ENCODE results near the gene IGFBPL1.
"Not testable (repeated sequence)": the region's sequence is repeated elsewhere in the genome, so short reads cannot be mapped to it uniquely, and the experiment has no call there.

The IGFBPL1 gene

GRCh38 chr9:38423973-38424843, at the start of gene IGFBPL1:
Gene IGFBPL1, minus strand, starts transcription at chr9:38424454. Its CDS starts 30 bp downstream, at chr9:38424424.
- no peak for DNase-seq (ENCODE audit: low read depth in 1 of 2, low spot score in 1 of 2)

- DNase-seq (ENCODE audit: low read depth in 1 of 2, low spot score in 1 of 2): not testable (repeated sequence)
Observed at GRCh38 chr9:38472583-38473249, 48.5 kb upstream of the IGFBPL1 start.

DNA sequence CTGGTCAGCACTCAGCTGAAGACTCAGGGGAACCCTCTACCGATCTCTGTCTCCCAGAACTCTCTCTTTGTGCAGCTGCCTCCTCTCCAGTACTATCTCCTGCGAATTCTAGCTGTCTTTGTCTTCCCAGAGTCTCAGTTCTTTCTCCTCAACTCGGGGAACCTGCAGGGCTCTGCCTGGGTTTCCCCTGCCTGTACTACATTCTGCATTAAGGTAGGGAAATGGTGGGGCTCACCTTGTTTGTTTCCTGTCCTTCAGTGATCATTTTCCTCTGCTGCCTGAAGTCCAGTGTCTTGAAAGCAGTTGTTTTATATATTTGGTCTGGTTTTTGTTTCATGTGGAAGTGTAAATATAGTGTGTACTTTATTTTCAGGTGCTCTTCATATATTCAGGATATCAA, 43.1 kb upstream of the IGFBPL1 start:
- no peak for DNase-seq (ENCODE audit: low read depth in 1 of 2, low spot score in 1 of 2)

DNA sequence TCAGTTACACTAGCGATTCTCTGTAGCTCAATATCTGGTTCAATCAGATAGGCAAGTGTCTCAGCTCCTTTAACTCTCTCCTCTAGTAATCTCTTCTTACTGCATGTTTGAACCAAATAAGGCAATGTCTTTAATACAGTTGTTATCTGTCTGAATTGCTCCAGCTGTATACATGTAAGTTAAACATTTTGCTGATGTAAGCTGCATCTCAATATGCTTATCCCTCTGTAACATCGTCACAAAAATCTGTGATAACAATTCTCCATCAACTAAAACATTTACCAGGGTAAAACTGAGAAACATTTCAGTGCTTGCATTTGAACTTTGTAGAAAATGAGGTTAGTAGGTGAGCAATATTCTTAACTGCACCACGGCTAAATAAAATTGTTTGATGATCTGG, 29.6 kb upstream of the IGFBPL1 start:
- no peak for DNase-seq (ENCODE audit: low read depth in 1 of 2, low spot score in 1 of 2)

- DNase-seq (ENCODE audit: low read depth in 1 of 2, low spot score in 1 of 2): no peak
Observed at GRCh38 chr9:38451162-38451561, 26.9 kb upstream of the IGFBPL1 start.

DNA sequence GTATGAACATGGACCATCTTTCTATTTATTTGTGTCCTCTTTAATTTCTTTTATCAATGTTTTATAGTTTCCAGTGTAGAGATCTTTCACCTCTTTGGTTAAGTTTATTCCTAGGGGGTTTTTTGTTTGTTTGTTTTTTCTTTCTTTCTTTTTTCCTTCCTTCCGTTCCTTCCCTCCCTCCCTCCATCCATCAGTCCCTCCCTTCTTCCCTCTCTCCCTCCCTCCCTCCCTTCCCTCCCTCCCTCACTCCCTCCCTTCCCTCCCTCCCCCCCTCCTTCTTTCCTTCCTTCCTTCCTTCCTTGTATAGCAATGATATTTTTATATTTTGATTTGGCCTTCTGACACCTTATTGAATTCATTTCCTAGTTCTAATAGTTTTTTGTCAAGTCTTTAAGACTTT, 23.4 kb upstream of the IGFBPL1 start:
- DNase-seq (ENCODE audit: low read depth in 1 of 2, low spot score in 1 of 2): no peak

DNA sequence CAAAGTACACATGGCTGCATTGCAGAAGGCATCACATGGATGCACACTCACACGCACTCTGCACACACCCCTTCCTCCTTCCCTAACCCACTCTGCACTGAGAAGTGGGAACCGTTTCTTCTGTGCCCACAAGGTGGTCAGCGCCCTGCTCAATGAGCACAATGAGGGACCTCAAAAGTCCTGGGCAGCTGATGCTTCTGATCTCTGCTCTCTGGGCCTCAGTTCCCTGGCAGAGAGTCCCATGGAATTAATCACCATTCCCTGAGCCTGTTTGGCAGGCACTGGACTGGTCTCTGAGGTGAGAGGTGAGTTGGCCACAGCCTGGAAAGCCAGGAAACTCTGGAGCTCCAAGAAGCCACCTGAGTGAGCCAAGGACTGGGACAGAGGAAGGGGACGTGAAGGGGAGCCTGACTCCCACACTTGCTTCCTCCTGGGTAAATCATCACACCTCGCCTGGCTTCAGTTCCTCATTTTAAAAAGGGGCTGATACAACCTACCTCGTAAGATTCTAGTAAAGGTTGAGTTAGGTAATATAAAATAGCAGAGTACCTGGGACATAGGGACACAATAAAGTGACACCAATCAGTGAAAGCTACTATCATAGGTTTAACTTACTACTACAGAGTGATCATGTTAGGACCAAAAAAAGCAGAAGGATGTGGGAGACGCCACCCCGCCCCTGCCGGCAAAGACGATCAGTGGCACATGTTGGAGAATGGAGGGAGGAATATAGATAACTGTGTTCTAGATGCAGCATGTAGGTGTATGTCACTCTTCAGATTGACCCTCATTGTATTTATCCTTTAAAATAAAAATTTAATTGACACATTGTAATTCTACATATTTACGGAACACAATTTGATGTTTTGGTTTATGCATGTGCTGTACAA, 21.1 kb upstream of the IGFBPL1 start:
- DNase-seq (ENCODE audit: low read depth in 1 of 2, low spot score in 1 of 2): no peak

DNA sequence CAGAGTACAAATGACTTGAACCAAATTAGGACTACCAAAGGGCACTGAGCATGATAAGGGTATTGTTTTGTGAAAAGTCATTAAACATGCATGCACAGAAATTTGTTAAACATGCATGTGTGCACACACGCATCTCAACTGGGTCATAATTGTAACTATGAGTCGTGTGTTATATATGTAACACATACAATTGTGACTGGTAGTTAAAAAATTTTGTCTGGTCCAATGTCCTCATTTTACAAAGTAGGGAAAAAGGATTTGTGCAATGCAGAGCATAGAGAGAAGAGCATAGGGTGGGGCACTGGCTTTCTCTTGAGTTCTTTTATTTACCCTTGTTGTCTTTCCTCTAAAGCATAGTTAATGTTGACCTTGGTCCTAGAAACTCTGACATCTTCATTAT, 19.3 kb upstream of the IGFBPL1 start:
- DNase-seq (ENCODE audit: low read depth in 1 of 2, low spot score in 1 of 2): no peak

DNA sequence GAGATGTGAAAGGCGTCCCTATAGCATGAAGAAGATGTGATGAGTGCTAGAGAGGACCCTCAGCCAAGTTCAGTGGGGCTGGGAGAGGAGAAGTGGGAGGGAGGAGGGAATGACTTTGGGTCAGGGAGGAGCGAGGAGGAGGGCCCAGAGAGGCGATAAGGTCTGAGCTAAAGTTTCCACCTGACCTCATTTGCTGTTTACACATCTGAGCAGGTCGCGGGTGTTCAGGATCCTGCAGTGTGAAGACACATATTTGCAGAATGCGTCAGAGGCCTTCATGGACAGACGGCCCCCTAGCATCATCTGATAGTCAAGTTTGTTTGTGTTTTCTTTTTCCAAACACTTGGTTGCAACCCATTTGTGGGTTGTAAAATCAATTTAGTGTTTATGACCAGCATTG, 18.9 kb upstream of the IGFBPL1 start:
- no peak for DNase-seq (ENCODE audit: low read depth in 1 of 2, low spot score in 1 of 2)

DNA sequence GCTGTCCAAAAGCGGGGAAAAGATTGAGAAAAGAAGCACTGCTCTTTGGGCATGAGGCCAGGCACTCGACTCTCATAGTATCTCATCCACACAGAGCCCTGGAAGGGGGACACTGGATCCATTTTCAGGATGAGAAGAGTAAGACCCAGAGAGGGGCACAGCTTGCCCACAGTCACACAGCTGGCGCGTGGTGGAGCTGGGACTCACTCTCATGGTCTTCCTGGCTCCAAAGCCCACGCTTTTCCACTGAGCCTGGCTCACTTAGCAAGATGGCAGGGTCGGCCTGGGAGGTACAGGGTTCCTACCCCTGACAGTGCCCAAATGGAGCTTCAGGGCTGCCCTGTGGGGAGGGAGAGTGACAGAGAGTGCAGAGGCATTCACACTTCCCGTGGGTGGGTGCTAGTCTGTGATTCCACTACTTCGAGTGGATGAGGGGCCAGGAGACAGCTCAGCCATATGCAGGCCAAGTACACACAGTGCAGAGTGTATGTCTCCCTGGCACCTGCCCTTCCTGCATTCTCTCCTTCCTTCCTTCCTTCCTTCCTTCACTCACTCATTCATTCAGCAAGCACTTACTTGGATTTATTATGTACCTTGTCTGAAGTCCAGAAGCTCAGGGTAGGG, 18.3 kb upstream of the IGFBPL1 start:
- DNase-seq (ENCODE audit: low read depth in 1 of 2, low spot score in 1 of 2): no peak

GRCh38 chr9:38441347-38442085, 17.3 kb upstream of the IGFBPL1 start:
- DNase-seq (ENCODE audit: low read depth in 1 of 2, low spot score in 1 of 2): no peak

DNA sequence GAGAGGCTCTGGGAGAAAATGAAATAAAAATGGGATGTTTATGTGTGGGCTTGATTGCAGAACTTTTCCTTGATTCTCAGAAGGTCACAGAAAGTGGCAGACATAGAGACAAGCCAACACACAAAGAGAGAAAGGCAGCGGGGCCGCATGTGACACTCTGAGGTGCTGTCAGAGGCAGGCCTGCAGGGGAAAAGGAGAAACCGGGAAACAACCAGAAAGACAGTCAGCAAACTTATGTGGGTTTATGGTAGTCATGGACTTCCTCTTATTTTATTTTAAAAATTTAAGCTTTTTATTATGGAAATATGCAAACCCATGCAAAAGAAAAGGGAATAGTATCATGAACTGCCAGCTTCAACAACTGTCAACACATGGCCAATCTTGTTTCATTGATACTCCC, 16.3 kb upstream of the IGFBPL1 start:
- DNase-seq (ENCODE audit: low read depth in 1 of 2, low spot score in 1 of 2): no peak

DNA sequence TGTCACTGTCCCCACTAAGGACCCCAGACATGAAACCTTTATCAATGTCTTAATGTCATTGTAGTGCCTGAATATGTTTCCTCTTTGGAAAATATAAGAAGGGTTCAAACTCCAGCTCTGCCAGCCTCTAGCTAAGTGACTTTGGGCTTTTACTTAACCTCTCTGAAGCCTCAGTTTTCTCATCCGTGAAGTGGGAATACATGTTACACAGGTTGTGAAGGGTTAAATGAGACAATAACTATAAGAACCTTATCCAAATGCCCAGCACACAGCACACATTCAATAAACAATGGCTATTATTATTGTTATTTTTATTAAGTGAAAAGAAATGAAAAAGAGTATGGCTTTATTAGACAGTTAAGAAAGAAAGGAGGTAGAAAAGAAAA, 15.7 kb upstream of the IGFBPL1 start:
- no peak for DNase-seq (ENCODE audit: low read depth in 1 of 2, low spot score in 1 of 2)

DNA sequence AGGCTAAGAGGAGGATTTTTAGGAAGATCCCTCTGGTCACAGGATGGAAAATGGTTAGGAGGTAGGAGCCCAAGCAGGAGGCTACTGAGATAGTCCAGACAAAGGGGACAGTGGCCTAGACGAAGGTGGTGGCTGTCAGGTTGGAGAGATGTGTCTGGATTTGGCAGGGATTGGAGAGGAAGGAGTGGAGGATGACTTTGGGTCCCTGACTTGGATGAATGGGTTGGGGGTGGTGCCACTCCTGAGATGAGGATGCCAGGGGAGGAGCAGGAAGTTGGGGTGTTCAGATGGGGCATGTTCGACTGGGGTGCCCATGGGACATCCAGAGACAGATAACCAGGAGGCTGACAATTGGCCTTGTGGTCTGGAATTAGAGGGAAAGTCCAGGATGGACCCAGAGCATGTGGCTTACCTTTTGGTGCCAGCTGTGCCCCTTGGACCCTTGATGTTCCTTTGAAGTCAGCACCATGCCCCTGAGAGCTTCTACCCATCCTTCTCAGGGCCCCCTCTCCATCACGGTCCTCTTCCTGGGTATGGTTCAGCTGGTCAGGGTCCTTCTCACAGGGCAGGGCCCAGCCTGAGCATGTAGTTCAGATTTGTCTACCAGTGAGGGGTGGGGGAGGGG, 15.1 kb upstream of the IGFBPL1 start:
- DNase-seq (ENCODE audit: low read depth in 1 of 2, low spot score in 1 of 2): no peak

DNA sequence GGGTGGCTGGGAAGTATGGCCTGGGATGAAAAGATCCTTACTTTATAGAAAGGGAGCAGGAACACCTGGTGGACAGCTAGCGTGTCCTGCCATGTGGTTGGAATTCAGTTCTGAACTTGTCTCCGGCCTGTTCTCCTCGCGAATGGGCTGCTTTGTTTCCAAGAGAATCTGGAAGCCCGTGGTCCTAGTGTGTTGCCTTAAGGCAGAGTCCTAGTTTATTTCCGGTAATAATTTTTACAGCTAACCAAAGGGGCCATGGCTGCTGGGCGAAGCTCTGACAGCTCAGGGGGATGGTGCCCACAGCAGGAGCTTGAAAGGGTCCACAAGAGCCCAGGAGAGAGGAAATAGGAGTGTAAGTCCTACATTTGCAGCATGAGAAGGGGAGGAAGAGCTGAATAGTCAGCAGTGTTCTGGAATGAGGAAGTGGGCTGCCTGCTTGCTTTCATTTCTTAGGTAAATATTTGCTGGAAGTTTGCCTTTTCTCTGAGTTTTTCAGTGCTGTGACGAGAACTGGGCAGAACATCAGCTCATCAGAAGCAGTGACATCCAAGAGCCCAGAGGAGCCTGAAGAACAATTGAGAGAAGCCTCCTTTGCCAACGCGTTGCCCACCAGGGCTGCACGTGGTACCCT, 13.1 kb upstream of the IGFBPL1 start:
- DNase-seq (ENCODE audit: low read depth in 1 of 2, low spot score in 1 of 2): no peak

- DNase-seq (ENCODE audit: low read depth in 1 of 2, low spot score in 1 of 2): no peak
Observed at GRCh38 chr9:38436708-38437107, 12.5 kb upstream of the IGFBPL1 start.

DNA sequence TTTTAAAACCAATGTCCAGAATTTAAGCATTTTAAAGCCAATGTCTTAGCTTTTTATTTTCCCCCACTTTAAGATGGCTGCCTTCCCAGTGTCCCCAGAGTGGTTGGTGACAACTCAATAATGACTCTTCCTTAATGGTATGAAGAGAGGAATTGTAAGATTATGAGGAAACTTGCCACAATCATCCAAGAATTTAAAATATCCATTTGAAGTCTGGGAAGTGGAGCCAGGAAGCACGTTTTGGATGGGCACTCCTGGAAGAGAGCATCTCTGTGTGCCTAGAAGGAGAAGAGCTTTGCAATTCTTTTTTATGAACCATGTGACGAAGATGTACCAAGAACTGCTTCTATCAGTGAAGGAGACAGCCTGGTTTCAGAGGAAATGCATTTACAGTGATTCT, 11.3 kb upstream of the IGFBPL1 start:
- no peak for DNase-seq (ENCODE audit: low read depth in 1 of 2, low spot score in 1 of 2)

GRCh38 chr9:38434853-38435252, 10.6 kb upstream of the IGFBPL1 start:
- no peak for DNase-seq (ENCODE audit: low read depth in 1 of 2, low spot score in 1 of 2)

DNA sequence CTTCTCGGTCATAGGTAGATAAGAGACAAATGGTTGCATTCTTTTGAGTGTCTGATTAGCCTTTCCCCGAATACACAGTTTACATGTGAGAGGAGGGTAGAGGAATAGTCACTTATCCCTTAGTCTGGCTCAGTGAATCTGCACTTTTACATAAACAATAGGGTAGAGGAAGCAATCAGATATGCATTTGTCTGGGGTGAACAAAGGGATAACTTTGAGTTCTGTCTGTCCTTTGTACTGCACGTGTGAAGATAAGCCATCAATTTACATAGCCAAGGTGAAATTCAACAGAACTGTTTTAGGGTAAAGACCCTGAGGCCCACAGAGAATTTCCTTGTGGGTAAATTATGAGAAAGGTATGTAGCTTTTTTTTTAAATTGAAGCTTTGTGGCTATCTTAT, 10.1 kb upstream of the IGFBPL1 start:
- no peak for DNase-seq (ENCODE audit: low read depth in 1 of 2, low spot score in 1 of 2)

Measured in stimulated activated CD4-positive, alpha-beta T cell treated with anti-CD3 and anti-CD28 coated beads, Interleukin-15, amount 100 ng/mL, for 1 hour (primary cell).